Esophagus mucosa (tissue), 1 donor: ENCODE measurements around the gene SPSB1. TPM values are rescaled to one million over a fixed set of nuclear protein-coding genes. Genes with fewer than 3 reads are reported as not detected.

Experiments
- ATAC-seq: fragments of 200-7000 bp; cut with Tn5 transposase; one replicate; pipeline ENCODE4 v1.9.1; 2020
- total RNA-seq: library from RNA; stranded (reverse); gene quantifications from one replicate; pipeline ENCODE4 v1.2.4, GENCODE V29; 2023
- donor health status: DM: yes; HTN: yes; CAD: no.

Gene SPSB1
- total RNA-seq, 1 donor from 2014 or later = 15.5 TPM

- ATAC-seq = no peak
Measured at GRCh38 chr1:9320520-9321479, 28.1 kb downstream of the SPSB1 start.

- ATAC-seq = peak; percentile 75
Measured at GRCh38 chr1:9321480-9321849, 28.8 kb downstream of the SPSB1 start.

GRCh38 chr1:9321986-9322660, 29.4 kb downstream of the SPSB1 start:
- ATAC-seq = no peak

GRCh38 chr1:9322661-9323244, 30.1 kb downstream of the SPSB1 start:
- ATAC-seq = no peak

GRCh38 chr1:9324246-9325096, 31.8 kb downstream of the SPSB1 start:
- no peak for ATAC-seq

GRCh38 chr1:9326596-9326995, 33.9 kb downstream of the SPSB1 start:
- ATAC-seq = no peak

- ATAC-seq = no peak
Measured at GRCh38 chr1:9328201-9328600, 35.5 kb downstream of the SPSB1 start.

- ATAC-seq = no peak
Measured at GRCh38 chr1:9328715-9329114, 36.0 kb downstream of the SPSB1 start.

- ATAC-seq = no peak
Measured at GRCh38 chr1:9331016-9331415, 38.3 kb downstream of the SPSB1 start.

- peak; percentile 83 for ATAC-seq
Measured at GRCh38 chr1:9331558-9332346, 39.1 kb downstream of the SPSB1 start.

GRCh38 chr1:9332513-9333143, 39.9 kb downstream of the SPSB1 start:
- ATAC-seq = peak; percentile 26

GRCh38 chr1:9338397-9339246, 45.9 kb downstream of the SPSB1 start:
- ATAC-seq = peak; percentile 19

GRCh38 chr1:9340172-9340854, 47.6 kb downstream of the SPSB1 start:
- peak; percentile 61 for ATAC-seq

GRCh38 chr1:9340864-9341263, 48.2 kb downstream of the SPSB1 start:
- ATAC-seq = no peak

- no peak for ATAC-seq
Measured at GRCh38 chr1:9341301-9341845, 48.7 kb downstream of the SPSB1 start.

- ATAC-seq = no peak
Measured at GRCh38 chr1:9343269-9343668, 50.6 kb downstream of the SPSB1 start.

- ATAC-seq = no peak
Measured at GRCh38 chr1:9344426-9345200, 51.9 kb downstream of the SPSB1 start.

GRCh38 chr1:9345471-9345870, 52.8 kb downstream of the SPSB1 start:
- no peak for ATAC-seq
